Stimulated activated CD8-positive, alpha-beta memory T cell treated with anti-CD3 and anti-CD28 coated beads, Interleukin-12 subunit alpha, Interleukin-12 subunit beta, amount 100 ng/mL, for 24 hours (primary cell): Measurements from ENCODE around the gene KCNQ2.

Source experiments
- DNase-seq: peaks from one replicate; pipeline ENCODE4 v3.0.0-alpha.2; 2020; ENCODE audit errors: extremely low read depth

The KCNQ2 gene

GRCh38 chr20:63356931-63357879 is 115.2 kb downstream of the KCNQ2 start:
- DNase-seq, result no peak

GRCh38 chr20:63356511-63356910 is 115.9 kb downstream of the KCNQ2 start:
- no peak for DNase-seq

- DNase-seq, result no peak
Observed at GRCh38 chr20:63355781-63356295, 116.6 kb downstream of the KCNQ2 start.

- no peak for DNase-seq
Observed at GRCh38 chr20:63354636-63355350, 117.7 kb downstream of the KCNQ2 start.

GRCh38 chr20:63352811-63353221 is 119.6 kb downstream of the KCNQ2 start:
- no peak for DNase-seq

GRCh38 chr20:63351811-63352591 is 120.5 kb downstream of the KCNQ2 start:
- no peak for DNase-seq

GRCh38 chr20:63351326-63351700 is 121.1 kb downstream of the KCNQ2 start:
- no peak for DNase-seq

- DNase-seq, result no peak
Observed at GRCh38 chr20:63350597-63351325, 121.7 kb downstream of the KCNQ2 start.
